WI38 (cell line): ENCODE measurements around the gene ITSN1.
"Not testable (repeated sequence)": the region's sequence is repeated elsewhere in the genome, so short reads cannot be mapped to it uniquely, and the experiment has no call there.

Source experiments
- H3K4me3 ChIP-seq: 2 replicates; pipeline ENCODE4 v1.5.1; 2011; ENCODE audit warnings: low read depth, mild to moderate bottlenecking, control low read depth, low read length
- TF ChIP-seq, protein P1 (sequence below): IDR thresholded peaks from 2 replicates; pipeline ENCODE4 v1.5.1; 2012; ENCODE audit warnings: low read depth, mild to moderate bottlenecking, control low read depth, low read length

Gene ITSN1

DNA sequence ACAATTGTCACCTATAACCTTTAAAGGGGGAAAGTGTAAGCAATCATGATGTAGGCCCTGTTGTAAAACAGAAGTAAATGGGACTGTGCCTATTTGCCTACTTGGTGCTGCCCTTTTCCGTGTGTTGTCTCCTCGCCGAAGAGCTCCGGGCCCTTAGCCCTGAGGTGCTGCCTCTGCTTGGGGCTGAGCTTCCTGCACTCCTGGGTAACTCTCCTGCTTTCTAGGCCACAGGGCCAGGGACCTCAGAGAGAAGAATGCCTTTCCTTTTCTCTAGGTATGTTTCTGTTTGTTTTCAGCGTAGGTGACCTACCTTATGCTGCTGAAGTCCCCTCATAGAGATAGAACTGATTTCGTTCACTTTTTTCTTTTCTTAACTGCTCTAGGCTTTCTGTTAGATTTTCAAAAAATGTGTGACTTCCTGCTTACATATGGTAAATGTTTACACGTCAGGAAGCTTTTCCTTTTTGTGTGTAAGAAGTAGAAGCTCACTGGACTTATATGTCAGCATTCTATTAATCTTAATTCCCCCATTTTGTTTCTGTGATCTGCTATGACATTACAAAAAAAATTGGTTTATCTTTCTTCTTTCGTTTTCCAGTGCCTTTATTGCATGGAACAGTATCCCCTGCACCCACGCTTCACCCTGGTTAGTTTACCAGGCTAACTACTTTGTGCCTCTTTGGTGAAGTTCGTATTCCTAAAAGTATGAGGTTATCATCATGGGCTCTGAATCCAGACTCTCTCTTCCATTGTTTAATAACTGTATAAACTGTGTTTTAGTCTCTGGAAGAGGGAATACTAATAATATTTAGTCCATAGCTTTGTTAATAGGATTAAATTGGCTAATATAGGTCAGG, 61.7 kb downstream of the ITSN1 start:
- TF ChIP-seq, protein P1, sequence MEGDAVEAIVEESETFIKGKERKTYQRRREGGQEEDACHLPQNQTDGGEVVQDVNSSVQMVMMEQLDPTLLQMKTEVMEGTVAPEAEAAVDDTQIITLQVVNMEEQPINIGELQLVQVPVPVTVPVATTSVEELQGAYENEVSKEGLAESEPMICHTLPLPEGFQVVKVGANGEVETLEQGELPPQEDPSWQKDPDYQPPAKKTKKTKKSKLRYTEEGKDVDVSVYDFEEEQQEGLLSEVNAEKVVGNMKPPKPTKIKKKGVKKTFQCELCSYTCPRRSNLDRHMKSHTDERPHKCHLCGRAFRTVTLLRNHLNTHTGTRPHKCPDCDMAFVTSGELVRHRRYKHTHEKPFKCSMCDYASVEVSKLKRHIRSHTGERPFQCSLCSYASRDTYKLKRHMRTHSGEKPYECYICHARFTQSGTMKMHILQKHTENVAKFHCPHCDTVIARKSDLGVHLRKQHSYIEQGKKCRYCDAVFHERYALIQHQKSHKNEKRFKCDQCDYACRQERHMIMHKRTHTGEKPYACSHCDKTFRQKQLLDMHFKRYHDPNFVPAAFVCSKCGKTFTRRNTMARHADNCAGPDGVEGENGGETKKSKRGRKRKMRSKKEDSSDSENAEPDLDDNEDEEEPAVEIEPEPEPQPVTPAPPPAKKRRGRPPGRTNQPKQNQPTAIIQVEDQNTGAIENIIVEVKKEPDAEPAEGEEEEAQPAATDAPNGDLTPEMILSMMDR, result no peak
- no peak overlapping the region for H3K4me3 ChIP-seq

DNA sequence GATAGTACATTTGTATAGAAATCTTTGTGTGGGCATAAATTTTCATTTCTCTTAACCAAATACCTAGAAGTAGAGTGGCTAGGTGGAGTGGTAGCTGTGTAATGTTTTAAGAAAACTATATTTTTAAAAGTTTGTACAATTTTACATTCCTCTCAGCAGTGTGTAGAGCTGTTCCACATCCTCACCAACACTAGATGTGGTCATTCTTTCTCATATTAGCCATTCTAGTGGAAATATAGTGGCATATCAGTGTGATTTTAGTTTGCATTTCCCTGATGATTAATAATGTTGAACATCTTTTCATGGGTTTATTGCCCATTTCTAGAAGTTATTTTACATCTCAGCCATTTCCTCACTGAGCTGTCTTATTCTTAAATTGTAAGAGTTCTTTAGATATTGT, 65.5 kb downstream of the ITSN1 start:
- H3K4me3 ChIP-seq, result no peak overlapping the region
- TF ChIP-seq, protein P1, result no peak

DNA sequence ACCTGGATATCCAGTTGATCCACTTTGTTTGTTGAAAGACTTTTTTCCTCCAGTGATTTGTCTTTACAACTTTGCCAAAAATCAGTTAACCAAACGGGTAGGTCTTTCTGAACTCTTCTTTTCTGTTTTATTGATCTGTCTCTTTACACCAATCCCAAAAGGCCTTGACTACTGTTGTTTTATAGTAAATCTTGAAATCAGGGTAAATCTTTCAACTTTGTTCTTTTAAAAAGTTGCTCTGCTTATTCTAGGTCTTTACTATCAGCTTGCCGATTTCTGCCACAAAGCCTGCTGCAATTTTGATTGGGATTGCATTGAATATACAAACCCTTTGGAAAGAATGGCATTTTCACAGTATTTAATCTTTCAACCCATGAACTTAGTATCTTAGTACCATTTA, 66.6 kb downstream of the ITSN1 start:
- TF ChIP-seq, protein P1, result no peak
- H3K4me3 ChIP-seq, result no peak overlapping the region

DNA sequence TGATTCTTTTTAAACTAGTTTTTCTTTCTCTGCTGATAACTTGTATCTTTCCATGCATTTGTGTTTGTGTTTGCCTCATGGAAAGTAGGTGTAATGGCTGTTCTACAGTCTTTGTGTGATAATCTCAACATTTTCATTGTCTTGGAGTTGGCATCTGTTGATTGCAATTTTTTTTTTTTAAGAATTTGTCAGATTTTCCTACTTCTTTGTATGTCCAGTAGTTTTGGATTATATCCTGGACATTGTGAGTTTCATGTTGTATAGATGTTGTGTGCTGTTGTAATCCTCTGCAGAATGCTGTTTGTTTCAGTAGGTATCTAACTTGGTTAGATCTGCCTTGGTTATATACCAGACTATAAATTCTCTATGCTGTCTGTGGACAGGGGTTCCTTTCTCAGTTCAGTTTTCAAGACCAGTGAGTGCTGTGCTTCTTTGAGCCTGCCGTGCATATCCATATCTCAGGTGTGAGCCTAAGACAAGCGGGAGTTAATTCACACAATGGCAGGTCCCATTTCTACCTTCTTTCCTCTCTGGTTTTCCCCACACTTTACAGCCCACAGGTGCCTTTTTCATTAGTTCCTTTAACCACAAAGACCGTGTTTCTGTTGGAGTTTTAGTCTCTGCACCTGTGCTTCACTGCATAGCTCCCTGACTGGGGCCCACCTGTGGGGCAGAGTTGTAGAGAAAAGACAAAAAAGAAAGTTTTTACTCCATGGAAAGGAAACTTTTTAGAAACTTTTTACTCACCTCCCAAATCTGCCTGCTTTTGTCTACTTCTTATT, 69.9 kb downstream of the ITSN1 start:
- H3K4me3 ChIP-seq, result no peak overlapping the region
- TF ChIP-seq, protein P1, result no peak

DNA sequence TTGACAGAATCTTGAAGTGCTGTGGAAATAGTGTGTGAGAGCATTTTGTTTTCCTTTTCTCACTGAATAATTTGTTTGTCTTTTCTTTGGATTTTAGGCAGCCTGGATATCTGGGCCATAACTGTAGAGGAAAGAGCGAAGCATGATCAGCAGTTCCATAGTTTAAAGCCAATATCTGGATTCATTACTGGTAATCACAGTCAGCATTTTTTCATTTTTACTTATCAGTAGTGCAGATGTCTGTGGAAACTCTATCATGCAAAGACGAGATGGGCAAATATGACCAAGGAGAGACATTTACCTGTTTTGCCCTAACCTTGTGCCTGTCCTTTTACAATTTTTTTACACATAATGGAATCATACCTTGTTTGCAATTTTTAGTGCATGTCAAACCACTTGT, 78.8 kb downstream of the ITSN1 start:
- TF ChIP-seq, protein P1, result no peak
- no peak overlapping the region for H3K4me3 ChIP-seq

DNA sequence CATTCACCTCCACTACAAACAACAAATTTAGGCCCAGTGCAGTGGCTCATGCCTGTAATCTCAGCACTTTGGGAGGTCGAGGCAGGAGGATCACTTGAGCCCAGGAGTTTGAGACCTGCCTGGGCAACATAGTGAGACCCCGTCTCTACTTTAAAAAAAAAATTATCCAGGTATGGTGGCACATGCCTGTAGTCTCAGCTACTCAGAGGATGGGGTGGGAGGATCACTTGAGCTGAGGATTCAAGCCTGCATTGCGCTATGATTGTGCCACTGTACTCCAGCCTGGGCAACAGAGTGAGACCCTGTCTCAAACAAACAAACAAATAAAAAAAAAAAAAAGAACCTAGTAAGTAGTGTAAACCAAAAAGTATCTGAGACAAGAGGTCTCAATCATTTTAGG, 86.8 kb downstream of the ITSN1 start:
- not testable (repeated sequence) for H3K4me3 ChIP-seq

DNA sequence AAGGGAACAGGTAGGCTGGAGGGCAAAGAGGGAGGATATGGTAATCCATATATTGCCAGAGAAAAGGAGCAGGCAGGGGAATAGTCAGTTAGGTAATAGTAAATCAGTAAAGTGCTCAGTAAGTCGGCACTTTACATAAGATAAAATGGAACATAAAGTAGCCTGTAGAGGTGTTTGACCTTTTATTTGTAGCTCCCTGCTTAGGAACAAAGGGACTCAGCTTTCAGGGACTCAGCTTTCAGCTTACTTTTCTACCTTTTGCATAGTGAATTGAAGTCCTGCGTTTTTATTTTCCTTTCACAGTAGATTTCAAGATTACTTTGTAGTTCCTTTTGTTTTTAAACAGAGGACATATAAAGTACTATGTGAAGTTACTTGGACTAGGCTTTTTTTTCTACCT, 87.3 kb downstream of the ITSN1 start:
- H3K4me3 ChIP-seq, result no peak overlapping the region
- TF ChIP-seq, protein P1, result no peak
